ENCODE measurements around the gene ADAM33. TPM values are rescaled to one million over a fixed set of nuclear protein-coding genes. Genes with fewer than 3 reads are reported as not detected.
A peak's percentile ranks its signal among the peaks of the same experiment; 100 is the strongest.

The ADAM33 gene
- total RNA-seq, 4 donors from 2014 or later, result 5.6 to 175 (median 23.3) TPM

GRCh38 chr20:3728876-3729275 lies 47.1 kb upstream of the ADAM33 start:
- no peak for TF ChIP-seq CTCF (IDR thresholded peaks at IDR 0.05)
- no peak for TF ChIP-seq POLR2A (IDR thresholded peaks at IDR 0.05)
- DNase-seq, result no peak
- no peaks in the 10 kb centered on the region for H3K36me3 ChIP-seq
- H3K4me1 ChIP-seq, result peaks cover 0 to 8% (median 0%) of the 10 kb centered on the region in 4 donors
- no peaks in the 10 kb centered on the region for H3K9me3 ChIP-seq
- H3K27ac ChIP-seq, result no peak overlapping the region
- H3K27me3 ChIP-seq, result peaks cover 0 to 5% of the 10 kb centered on the region in 2 donors
- H3K4me3 ChIP-seq, result no peak overlapping the region

- no peak overlapping the region for H3K4me3 ChIP-seq
- H3K36me3 ChIP-seq, result no peaks in the 10 kb centered on the region
- no peak for DNase-seq
- H3K4me1 ChIP-seq, result peaks cover 0 to 4% (median 0%) of the 10 kb centered on the region in 4 donors
- peaks cover 0 to 5% of the 10 kb centered on the region in 2 donors for H3K27me3 ChIP-seq
- no peaks in the 10 kb centered on the region for H3K9me3 ChIP-seq
- no peak overlapping the region for H3K27ac ChIP-seq
- TF ChIP-seq POLR2A (IDR thresholded peaks at IDR 0.05) (no peak), CTCF (IDR thresholded peaks at IDR 0.05) (no peak)
Measured at GRCh38 chr20:3728354-3728753, 46.5 kb upstream of the ADAM33 start.

- H3K4me1 ChIP-seq, result peaks cover 0 to 4% (median 0%) of the 10 kb centered on the region in 4 donors
- TF ChIP-seq CTCF (IDR thresholded peaks at IDR 0.05) (no peak), POLR2A (IDR thresholded peaks at IDR 0.05) (no peak)
- H3K4me3 ChIP-seq, result no peak overlapping the region
- peaks cover 0 to 5% of the 10 kb centered on the region in 2 donors for H3K27me3 ChIP-seq
- H3K36me3 ChIP-seq, result no peaks in the 10 kb centered on the region
- H3K9me3 ChIP-seq, result no peaks in the 10 kb centered on the region
- peak overlapping the region in 1 of 4 donors; percentile 17 for H3K27ac ChIP-seq
- DNase-seq, result no peak
Measured at GRCh38 chr20:3727401-3728021, 45.7 kb upstream of the ADAM33 start.

GRCh38 chr20:3724356-3724755 lies 42.5 kb upstream of the ADAM33 start:
- DNase-seq, result no peak
- TF ChIP-seq CTCF (IDR thresholded peaks at IDR 0.05) (no peak), POLR2A (IDR thresholded peaks at IDR 0.05) (no peak)

GRCh38 chr20:3723284-3723683 lies 41.5 kb upstream of the ADAM33 start:
- no peak overlapping the region for H3K27ac ChIP-seq
- no peaks in the 10 kb centered on the region for H3K27me3 ChIP-seq
- no peak for TF ChIP-seq CTCF (IDR thresholded peaks at IDR 0.05)
- no peak for TF ChIP-seq POLR2A (IDR thresholded peaks at IDR 0.05)
- H3K4me1 ChIP-seq, result no peaks in the 10 kb centered on the region
- no peak for DNase-seq
- H3K4me3 ChIP-seq, result no peak overlapping the region
- no peaks in the 10 kb centered on the region for H3K36me3 ChIP-seq
- no peaks in the 10 kb centered on the region for H3K9me3 ChIP-seq

More at GRCh38 chr20:3724356-3724755, 42.5 kb upstream of the ADAM33 start:
- Histone ChIP-seq H3K4me1 (no peaks in the 10 kb centered on the region), H3K27me3 (no peaks in the 10 kb centered on the region), H3K4me3 (no peak overlapping the region), H3K27ac (no peak overlapping the region), H3K36me3 (no peaks in the 10 kb centered on the region), H3K9me3 (no peaks in the 10 kb centered on the region)

Measured in Peyer's patch (tissue), 4 donors.